22Rv1 (cell line): Measurements from ENCODE around the gene DOCK3.

Experiments used
- CTCF ChIP-seq: fragments of 450-650 bp; IDR thresholded peaks from 2 replicates; pipeline ENCODE4 v1.5.1; 2017; ENCODE audit warnings: mild to moderate bottlenecking
- ZFX ChIP-seq: fragments of 450-650 bp; IDR thresholded peaks from 2 replicates; pipeline ENCODE4 v1.6.1; 2017; ENCODE audit warnings: antibody characterized with exemption, borderline replicate concordance

- TF ChIP-seq CTCF (no peak), ZFX (no peak)
Observed at GRCh38 chr3:50708620-50709019, 33.9 kb downstream of the DOCK3 start.
